ENCODE measurements around the gene TLN1.

Gene TLN1

GRCh38 chr9:35756275-35757225, 24.6 kb upstream of the TLN1 start:
- no peak for DNase-seq (ENCODE audit: low read depth)
- peak; percentile 87 for TF ChIP-seq CTCF (conservative IDR thresholded peaks at IDR 0.05; ENCODE audit: low read depth, low read length)
- peak overlapping the region; percentile 83 for H3K4me3 ChIP-seq (ENCODE audit: low read length)

GRCh38 chr9:35755071-35755470, 23.1 kb upstream of the TLN1 start:
- no peak for DNase-seq (ENCODE audit: low read depth)
- no peak for TF ChIP-seq CTCF (conservative IDR thresholded peaks at IDR 0.05; ENCODE audit: low read depth, low read length)
- no peak overlapping the region for H3K4me3 ChIP-seq (ENCODE audit: low read length)

- DNase-seq (ENCODE audit: low read depth), result no peak
- no peak for TF ChIP-seq CTCF (conservative IDR thresholded peaks at IDR 0.05; ENCODE audit: low read depth, low read length)
Measured at GRCh38 chr9:35754264-35754663, 22.3 kb upstream of the TLN1 start, which contains the start of gene MSMP. Gene MSMP, minus strand, starts transcription at chr9:35754276. Its CDS starts 147 bp downstream, at chr9:35754129.

GRCh38 chr9:35753466-35753865, 21.5 kb upstream of the TLN1 start:
- no peak for DNase-seq (ENCODE audit: low read depth)
- TF ChIP-seq CTCF (conservative IDR thresholded peaks at IDR 0.05; ENCODE audit: low read depth, low read length), result no peak
- no peak overlapping the region for H3K4me3 ChIP-seq (ENCODE audit: low read length)

More at GRCh38 chr9:35754264-35754663, 22.3 kb upstream of the TLN1 start, which contains the start of gene MSMP:
- H3K4me3 ChIP-seq (ENCODE audit: low read length), result no peak within 1 kb of the TSS

- peak overlapping the region; percentile 97 for H3K4me3 ChIP-seq (ENCODE audit: low read length)
- no peak for DNase-seq (ENCODE audit: low read depth)
- no peak for TF ChIP-seq CTCF (conservative IDR thresholded peaks at IDR 0.05; ENCODE audit: low read depth, low read length)
Measured at GRCh38 chr9:35750256-35750531, 18.2 kb upstream of the TLN1 start.

GRCh38 chr9:35749515-35750255, 17.7 kb upstream of the TLN1 start:
- no peak for TF ChIP-seq CTCF (conservative IDR thresholded peaks at IDR 0.05; ENCODE audit: low read depth, low read length)

More at GRCh38 chr9:35749515-35750255, 17.7 kb upstream of the TLN1 start:
- peak overlapping the region; percentile 97 for H3K4me3 ChIP-seq (ENCODE audit: low read length)
- DNase-seq (ENCODE audit: low read depth), result no peak
